Liver (tissue), 9 donors: ENCODE measurements around the gene AKT1S1. TPM values are rescaled to one million over a fixed set of nuclear protein-coding genes. Genes with fewer than 3 reads are reported as not detected.

Experiments
- DNase-seq: peaks from one replicate; pipeline ENCODE4 v3.0.0-alpha.2; 2017; ENCODE audit warnings: low spot score
- H3K27ac ChIP-seq, 2 donors: one replicate each; pipeline ENCODE4 v1.7.0; 2013; ENCODE audit warnings: inconsistent platforms in 2 of 2, low read length in 2 of 2, control low read depth in 1 of 2, low read depth in 1 of 2, mild to moderate bottlenecking in 1 of 2
- H3K27me3 ChIP-seq, 4 donors: one replicate each; pipeline versions ENCODE4 v1.6.1 to v1.7.0; 2013; ENCODE audit warnings: low read length in 3 of 4, inconsistent platforms in 1 of 4, mild to moderate bottlenecking in 1 of 4, moderate library complexity in 1 of 4; ENCODE audit not compliant: control insufficient read depth in 4 of 4, insufficient read depth in 4 of 4
- H3K36me3 ChIP-seq, 4 donors: one replicate each; pipeline versions ENCODE4 v1.6.1 to v1.7.0; 2013; ENCODE audit warnings: low read length in 3 of 4, mild to moderate bottlenecking in 3 of 4, low read depth in 1 of 4, moderate library complexity in 1 of 4; ENCODE audit not compliant: control insufficient read depth in 4 of 4, insufficient read depth in 3 of 4
- H3K4me1 ChIP-seq, 4 donors: one replicate each; pipeline versions ENCODE4 v1.6.1 to v1.7.0; 2013; ENCODE audit warnings: low read length in 3 of 4, mild to moderate bottlenecking in 3 of 4, moderate library complexity in 1 of 4; ENCODE audit not compliant: control insufficient read depth in 4 of 4, insufficient read depth in 4 of 4
- H3K4me3 ChIP-seq, 3 donors: one replicate each; pipeline versions ENCODE4 v1.6.1 to v1.7.0; 2013; ENCODE audit warnings: low read length in 3 of 3, control low read depth in 1 of 3, low read depth in 1 of 3, mild to moderate bottlenecking in 1 of 3
- H3K9ac ChIP-seq, 2 donors: one replicate each; pipeline ENCODE4 v1.7.0; 2013; ENCODE audit warnings: low read length in 2 of 2, mild to moderate bottlenecking in 2 of 2, moderate library complexity in 2 of 2, control low read depth in 1 of 2, low read depth in 1 of 2
- H3K9me3 ChIP-seq, 4 donors: one replicate each; pipeline versions ENCODE4 v1.6.1 to v1.7.0; 2013; ENCODE audit warnings: low read length in 3 of 4; ENCODE audit not compliant: control insufficient read depth in 4 of 4
- ATF3 ChIP-seq: IDR thresholded peaks from 2 replicates; pipeline ENCODE4 v1.6.1; 2016; ENCODE audit warnings: antibody characterized with exemption
- CTCF ChIP-seq: fragments of 150-350 bp; IDR thresholded peaks from 2 replicates; pipeline ENCODE4 v1.5.1; 2017; ENCODE audit warnings: improper control_type of control experiment, low read depth, low read length; ENCODE audit not compliant: missing input control
- EGR1 ChIP-seq, 2 donors: IDR thresholded peaks; 2 replicates each; pipeline ENCODE4 v1.6.1; 2016 to 2018; ENCODE audit warnings: antibody characterized with exemption in 2 of 2, low read depth in 2 of 2
- FOXA1 ChIP-seq: IDR thresholded peaks from 2 replicates; pipeline ENCODE4 v1.6.1; 2016; ENCODE audit warnings: antibody characterized with exemption
- FOXA2 ChIP-seq: IDR thresholded peaks from 2 replicates; pipeline ENCODE4 v1.6.1; 2016; ENCODE audit warnings: antibody characterized with exemption
- GABPA ChIP-seq, 2 donors: IDR thresholded peaks in 1 of 2; conservative IDR thresholded peaks in 1 of 2; 2 replicates each; pipeline ENCODE4 v1.6.1; 2016; ENCODE audit warnings: antibody characterized with exemption in 2 of 2, mild to moderate bottlenecking in 1 of 2, moderate library complexity in 1 of 2
- HNF4G ChIP-seq: IDR thresholded peaks from 2 replicates; pipeline ENCODE4 v1.6.1; 2016; ENCODE audit warnings: antibody characterized with exemption
- JUND ChIP-seq, 2 donors: IDR thresholded peaks; 2 replicates each; pipeline ENCODE4 v1.6.1; 2016; ENCODE audit warnings: antibody characterized with exemption in 2 of 2
- MAX ChIP-seq: IDR thresholded peaks from 2 replicates; pipeline ENCODE4 v1.6.1; 2016; ENCODE audit warnings: antibody characterized with exemption
- NR2F2 ChIP-seq: IDR thresholded peaks from 2 replicates; pipeline ENCODE4 v1.6.1; 2016; ENCODE audit warnings: antibody characterized with exemption
- RAD21 ChIP-seq, 2 donors: IDR thresholded peaks; 2 replicates each; pipeline ENCODE4 v1.6.1; 2016; ENCODE audit warnings: antibody characterized with exemption in 2 of 2, mild to moderate bottlenecking in 2 of 2
- RXRA ChIP-seq, 2 donors: IDR thresholded peaks; 2 replicates each; pipeline ENCODE4 v1.6.1; 2017 to 2018; ENCODE audit warnings: antibody characterized with exemption in 2 of 2, mild to moderate bottlenecking in 1 of 2
- SP1 ChIP-seq: IDR thresholded peaks from 2 replicates; pipeline ENCODE4 v1.6.1; 2018; ENCODE audit warnings: antibody characterized with exemption, mild to moderate bottlenecking
- TAF1 ChIP-seq: conservative IDR thresholded peaks from 2 replicates; pipeline ENCODE4 v1.6.1; 2016; ENCODE audit warnings: antibody characterized with exemption, mild to moderate bottlenecking
- YY1 ChIP-seq: IDR thresholded peaks from 2 replicates; pipeline ENCODE4 v1.6.1; 2016; ENCODE audit warnings: antibody characterized with exemption, mild to moderate bottlenecking
- ZBTB33 ChIP-seq: IDR thresholded peaks from 2 replicates; pipeline ENCODE4 v1.6.1; 2016; ENCODE audit warnings: antibody characterized with exemption
- WGBS: extraction: QIAGEN DNeasy Blood & Tissue Kit; methylation state at CpG from one replicate; pipeline ENCODE4 v1.1.7; 2013; 5-methylcytosine and 5-hydroxymethylcytosine counted together
- polyA plus RNA-seq, 2 donors: library from polyadenylated mRNA; stranded (reverse) in 1 of 2; unstranded in 1 of 2; fragments of 200-250 nt in 1 of 2; fragments of >200 nt in 1 of 2; fragmentation: Nextera tagmentation in 1 of 2; extraction: Ambion mirVana in 1 of 2; gene quantifications; one replicate each; pipeline versions ENCODE4 v1.2.1 to v1.2.3, GENCODE V29; 2013 to 2015
- total RNA-seq, 2 donors: library from RNA; depleted of rRNA; stranded (reverse); fragments of >200 nt; gene quantifications; one replicate each; pipeline ENCODE4 v1.2.3, GENCODE V29; 2014
- donor health status: healthy.
- donor health status: healthy.
- donor health status: healthy.
- donor health status: healthy.
- donor health status: healthy.

AKT1S1 gene
- total and polyA plus RNA-seq, 4 donors: 6.8 to 43.9 (median 12.9) TPM

GRCh38 chr19:49908480-49909420, 31.6 kb upstream of the AKT1S1 start:
- TF ChIP-seq CTCF (no peak), EGR1 (IDR thresholded peaks at IDR 0.05; ENCODE audit: low read depth in 2 of 2) (no peak), TAF1 (no peak), FOXA2 (no peak), RAD21 (IDR thresholded peaks at IDR 0.05) (no peak), FOXA1 (no peak), RXRA (IDR thresholded peaks at IDR 0.05) (no peak), JUND (IDR thresholded peaks at IDR 0.05) (no peak)
- Histone ChIP-seq H3K36me3 (peaks cover 4 to 34% (median 14%) of the 10 kb centered on the region in 4 donors), H3K9me3 (no peaks in the 10 kb centered on the region), H3K4me3 (no peak overlapping the region), H3K9ac (no peak overlapping the region), H3K27me3 (no peaks in the 10 kb centered on the region), H3K27ac (no peak overlapping the region), H3K4me1 (peaks cover 0 to 11% (median 4%) of the 10 kb centered on the region in 4 donors)
- 97% methylated on average over 37 of the region's 37 CpGs for WGBS
- DNase-seq: no peak

GRCh38 chr19:49907745-49908446, 30.7 kb upstream of the AKT1S1 start:
- Histone ChIP-seq H3K36me3 (peaks cover 4 to 34% (median 14%) of the 10 kb centered on the region in 4 donors), H3K4me1 (peaks cover 0 to 9% (median 4%) of the 10 kb centered on the region in 4 donors), H3K27ac (no peak overlapping the region), H3K9me3 (no peaks in the 10 kb centered on the region), H3K9ac (no peak overlapping the region), H3K27me3 (no peaks in the 10 kb centered on the region), H3K4me3 (no peak overlapping the region)
- TF ChIP-seq YY1 (no peak), MAX (no peak), FOXA2 (no peak), RAD21 (IDR thresholded peaks at IDR 0.05) (no peak), GABPA (IDR thresholded peaks at IDR 0.05 in 1 of 2, conservative IDR thresholded peaks at IDR 0.05 in 1 of 2) (no peak), EGR1 (IDR thresholded peaks at IDR 0.05; ENCODE audit: low read depth in 2 of 2) (no peak), HNF4G (no peak), JUND (IDR thresholded peaks at IDR 0.05) (no peak), NR2F2 (no peak)
- WGBS: 97% methylated on average over 23 of the region's 23 CpGs
- no peak for DNase-seq

- H3K36me3 ChIP-seq: peaks cover 4 to 34% (median 14%) of the 10 kb centered on the region in 4 donors
- WGBS: 95% methylated on average over 16 of the region's 16 CpGs
- H3K9ac ChIP-seq: no peak overlapping the region
- no peaks in the 10 kb centered on the region for H3K9me3 ChIP-seq
- H3K27me3 ChIP-seq: no peaks in the 10 kb centered on the region
- H3K27ac ChIP-seq: no peak overlapping the region
- peaks cover 0 to 9% (median 4%) of the 10 kb centered on the region in 4 donors for H3K4me1 ChIP-seq
- no peak for DNase-seq
- H3K4me3 ChIP-seq: no peak overlapping the region
- TF ChIP-seq RXRA (IDR thresholded peaks at IDR 0.05) (no peak), FOXA1 (no peak), TAF1 (no peak), CTCF (no peak), SP1 (no peak), RAD21 (IDR thresholded peaks at IDR 0.05) (no peak), ZBTB33 (no peak), HNF4G (no peak), MAX (no peak), GABPA (IDR thresholded peaks at IDR 0.05 in 1 of 2, conservative IDR thresholded peaks at IDR 0.05 in 1 of 2) (no peak), FOXA2 (no peak), NR2F2 (no peak), JUND (IDR thresholded peaks at IDR 0.05) (no peak), ATF3 (no peak), YY1 (no peak)
Measured at GRCh38 chr19:49906879-49907564, 29.9 kb upstream of the AKT1S1 start.
